ENCODE data around the gene PAEP.

The PAEP gene

DNA sequence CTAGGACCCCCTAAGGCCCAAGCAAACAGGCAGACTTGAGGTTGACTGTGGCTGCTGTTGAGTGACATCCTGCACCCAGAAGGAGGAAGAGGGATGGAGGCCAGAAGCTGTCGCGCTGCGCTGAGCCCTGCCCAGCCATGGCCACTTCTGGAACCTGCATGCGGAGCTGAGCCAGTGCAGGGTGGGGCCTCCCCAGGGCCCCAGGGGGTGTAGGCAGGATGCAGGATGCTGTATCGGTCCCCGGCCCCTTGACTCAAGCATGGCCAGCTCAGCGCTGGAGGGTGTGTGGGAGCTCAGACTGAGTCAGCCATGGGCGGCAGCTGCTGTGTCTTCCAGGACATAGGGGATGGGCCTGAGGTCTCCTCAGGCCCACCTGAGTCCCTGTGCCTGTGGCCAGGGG lies 50.9 kb downstream of the PAEP start:
- no peaks in the 10 kb centered on the region for H3K79me2 ChIP-seq (ENCODE audit: insufficient read depth, low read length)
- H3K9ac ChIP-seq (ENCODE audit: low read length) = no peak overlapping the region
- H4K20me1 ChIP-seq (ENCODE audit: low read depth, low read length) = no peaks in the 10 kb centered on the region
- no peaks in the 10 kb centered on the region for H3F3A ChIP-seq (ENCODE audit: insufficient read depth)
- H3K4me3 ChIP-seq (ENCODE audit: insufficient read depth, low read length, poor library complexity, severe bottlenecking) = no peak overlapping the region
- no peak for TF ChIP-seq CTCF (IDR thresholded peaks at IDR 0.05; ENCODE audit: insufficient read depth, low read length, poor library complexity, severe bottlenecking)
- no peak for TF ChIP-seq EZH2phosphoT487 (conservative IDR thresholded peaks at IDR 0.05; ENCODE audit: low read length)
- H3K4me2 ChIP-seq (ENCODE audit: low read depth, low read length, poor library complexity, severe bottlenecking) = no peak overlapping the region
- no peak overlapping the region for H3K27ac ChIP-seq (ENCODE audit: low read depth, low read length)
- H3K9me2 ChIP-seq (replicated peaks; ENCODE audit: insufficient read depth, low read length) = no peaks in the 10 kb centered on the region
- H3K36me3 ChIP-seq (ENCODE audit: low read length) = no peaks in the 10 kb centered on the region
- no peak overlapping the region for H2AFZ ChIP-seq (ENCODE audit: low read depth, low read length, severe bottlenecking)
- no peaks in the 10 kb centered on the region for H3K27me3 ChIP-seq (ENCODE audit: low read length)
- H3K9me3 ChIP-seq (ENCODE audit: insufficient read depth, low read length) = no peaks in the 10 kb centered on the region

DNA sequence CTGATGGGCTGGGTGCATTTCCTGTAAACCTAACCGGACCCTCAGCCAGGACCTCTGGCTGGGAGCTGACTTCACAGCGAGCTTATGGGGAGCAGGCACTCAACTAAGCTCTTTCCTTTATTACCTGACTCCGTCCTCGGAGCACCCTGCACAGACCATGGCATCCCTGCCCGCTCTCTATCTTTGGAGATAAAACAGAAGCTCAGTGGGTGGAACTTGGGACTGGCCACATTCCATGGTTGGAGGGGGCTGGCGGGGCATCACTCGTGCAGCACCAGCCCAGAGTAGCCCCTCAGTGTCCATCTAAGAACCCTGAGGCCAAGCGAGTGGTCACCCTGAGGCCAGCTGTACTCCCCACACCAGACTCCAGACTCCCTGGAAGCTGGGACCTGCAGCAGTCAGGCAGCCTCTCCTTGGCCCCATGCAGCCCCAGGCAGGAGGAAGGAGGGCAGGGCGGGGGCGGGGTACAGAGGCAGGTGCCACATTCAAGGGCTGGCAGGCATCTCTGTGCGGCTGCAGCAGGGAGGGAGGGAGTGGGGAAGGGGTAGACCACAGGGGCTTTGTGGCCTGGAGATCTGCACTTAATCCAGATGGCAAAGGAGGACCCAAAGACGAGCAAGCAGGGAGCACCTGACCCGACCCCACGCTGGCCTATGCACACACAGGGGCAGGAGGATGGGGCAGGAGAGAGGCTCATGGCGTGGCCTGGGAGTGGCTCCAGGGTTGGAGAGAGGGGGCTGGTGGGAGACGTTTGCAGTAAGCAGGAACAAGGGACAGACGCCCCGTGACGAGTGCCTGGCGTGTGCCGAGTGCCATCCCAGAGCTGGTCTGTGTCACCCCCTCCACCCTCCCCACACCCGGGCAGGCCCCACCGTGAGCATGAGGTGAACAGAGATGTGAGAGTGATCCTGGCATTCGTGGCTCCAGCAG lies 51.7 kb downstream of the PAEP start:
- H3K27ac ChIP-seq (ENCODE audit: low read depth, low read length) = no peak overlapping the region
- TF ChIP-seq CTCF (IDR thresholded peaks at IDR 0.05; ENCODE audit: insufficient read depth, low read length, poor library complexity, severe bottlenecking) = no peak
- no peak for TF ChIP-seq EZH2phosphoT487 (conservative IDR thresholded peaks at IDR 0.05; ENCODE audit: low read length)
- no peaks in the 10 kb centered on the region for H3K27me3 ChIP-seq (ENCODE audit: low read length)
- no peak overlapping the region for H3K9ac ChIP-seq (ENCODE audit: low read length)
- no peaks in the 10 kb centered on the region for H3K9me3 ChIP-seq (ENCODE audit: insufficient read depth, low read length)
- no peaks in the 10 kb centered on the region for H4K20me1 ChIP-seq (ENCODE audit: low read depth, low read length)
- H3K79me2 ChIP-seq (ENCODE audit: insufficient read depth, low read length) = no peaks in the 10 kb centered on the region
- H3F3A ChIP-seq (ENCODE audit: insufficient read depth) = no peaks in the 10 kb centered on the region
- no peaks in the 10 kb centered on the region for H3K36me3 ChIP-seq (ENCODE audit: low read length)
- H2AFZ ChIP-seq (ENCODE audit: low read depth, low read length, severe bottlenecking) = no peak overlapping the region
- no peaks in the 10 kb centered on the region for H3K9me2 ChIP-seq (replicated peaks; ENCODE audit: insufficient read depth, low read length)
- H3K4me2 ChIP-seq (ENCODE audit: low read depth, low read length, poor library complexity, severe bottlenecking) = no peak overlapping the region
- no peak overlapping the region for H3K4me3 ChIP-seq (ENCODE audit: insufficient read depth, low read length, poor library complexity, severe bottlenecking)

DNA sequence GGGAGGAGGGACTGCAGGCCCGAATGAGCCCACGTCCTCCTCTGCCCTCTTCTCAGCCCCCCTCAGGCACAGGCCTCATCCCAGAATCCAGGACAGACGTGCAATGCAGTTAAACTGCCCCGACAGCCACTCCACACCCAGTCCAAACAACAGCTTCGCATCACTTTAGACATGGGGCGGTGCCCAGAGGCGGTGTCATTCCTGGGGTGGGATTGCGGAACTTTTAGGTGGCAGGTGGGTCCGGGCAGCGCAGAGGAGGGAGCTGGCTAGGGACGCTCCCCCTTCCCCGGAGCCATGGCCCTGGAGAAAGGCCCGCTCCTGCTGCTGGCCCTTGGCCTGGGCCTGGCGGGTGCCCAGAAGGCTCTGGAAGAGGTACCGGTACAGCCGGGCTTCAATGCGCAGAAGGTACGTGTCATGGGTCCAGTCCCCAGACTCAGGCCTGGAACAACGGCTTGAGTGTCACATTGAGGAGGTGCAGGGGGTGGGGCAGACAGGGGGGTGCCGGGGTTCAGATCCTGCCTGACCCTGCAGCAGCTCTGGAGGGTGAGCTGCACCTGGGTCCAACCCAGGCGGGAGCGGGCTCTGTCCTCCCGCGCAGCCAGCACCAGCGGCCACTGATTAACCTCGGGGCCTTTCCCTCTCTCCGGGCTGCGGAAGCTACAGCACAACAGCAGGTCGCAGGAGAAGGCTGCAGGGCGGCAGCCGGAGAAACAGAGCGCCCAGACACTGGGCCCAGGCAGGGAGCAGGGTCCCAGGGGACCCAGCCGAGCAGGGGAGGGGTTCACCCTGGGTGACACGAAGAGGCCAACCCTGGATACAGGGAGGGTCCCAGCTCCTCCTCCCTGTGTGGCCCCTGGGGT lies 52.6 kb downstream of the PAEP start:
- no peaks in the 10 kb centered on the region for H3K9me2 ChIP-seq (replicated peaks; ENCODE audit: insufficient read depth, low read length)
- H3K4me3 ChIP-seq (ENCODE audit: insufficient read depth, low read length, poor library complexity, severe bottlenecking) = no peak overlapping the region
- H3F3A ChIP-seq (ENCODE audit: insufficient read depth) = no peaks in the 10 kb centered on the region

More for the DNA sequence above, 52.6 kb downstream of the PAEP start:
- TF ChIP-seq CTCF (IDR thresholded peaks at IDR 0.05; ENCODE audit: insufficient read depth, low read length, poor library complexity, severe bottlenecking) (no peak), EZH2phosphoT487 (conservative IDR thresholded peaks at IDR 0.05; ENCODE audit: low read length) (no peak)
- H3K4me2 ChIP-seq (ENCODE audit: low read depth, low read length, poor library complexity, severe bottlenecking) = no peak overlapping the region
- H3K9me3 ChIP-seq (ENCODE audit: insufficient read depth, low read length) = no peaks in the 10 kb centered on the region
- no peaks in the 10 kb centered on the region for H3K79me2 ChIP-seq (ENCODE audit: insufficient read depth, low read length)
- H3K27me3 ChIP-seq (ENCODE audit: low read length) = no peaks in the 10 kb centered on the region
- no peak overlapping the region for H2AFZ ChIP-seq (ENCODE audit: low read depth, low read length, severe bottlenecking)
- H3K36me3 ChIP-seq (ENCODE audit: low read length) = no peaks in the 10 kb centered on the region
- no peaks in the 10 kb centered on the region for H4K20me1 ChIP-seq (ENCODE audit: low read depth, low read length)
- no peak overlapping the region for H3K27ac ChIP-seq (ENCODE audit: low read depth, low read length)
- no peak overlapping the region for H3K9ac ChIP-seq (ENCODE audit: low read length)

All from SU-DHL-6 (cell line).